Small intestine (tissue), 7 donors: ENCODE measurements around the gene NAV2. TPM values are rescaled to one million over a fixed set of nuclear protein-coding genes. Genes with fewer than 3 reads are reported as not detected.

Experiments
- DNase-seq, 2 donors: peaks; one replicate each; pipeline versions ENCODE4 v3.0.0 to v3.0.0-alpha.2; 2013
- FAIRE-seq: peaks from 2 replicates; lab custom pipeline; 2012; peaks lifted over from hg19 to GRCh38; lab: Jason Lieb, UNC
- H3K27ac ChIP-seq, 3 donors: one replicate each; pipeline ENCODE4 v1.5.1; 2013; ENCODE audit warnings: low read length in 2 of 3, mild to moderate bottlenecking in 2 of 3, control low read depth in 1 of 3, inconsistent platforms in 1 of 3, low read depth in 1 of 3, moderate library complexity in 1 of 3
- H3K27me3 ChIP-seq, 3 donors: one replicate each; pipeline ENCODE4 v1.6.1; 2013; ENCODE audit warnings: low read length in 3 of 3, inconsistent platforms in 1 of 3; ENCODE audit not compliant: control insufficient read depth in 3 of 3, insufficient read depth in 3 of 3
- H3K36me3 ChIP-seq, 3 donors: one replicate each; pipeline ENCODE4 v1.6.1; 2013; ENCODE audit warnings: low read length in 3 of 3, inconsistent platforms in 1 of 3, low read depth in 1 of 3, mild to moderate bottlenecking in 1 of 3, moderate library complexity in 1 of 3; ENCODE audit not compliant: control insufficient read depth in 3 of 3, insufficient read depth in 2 of 3
- H3K4me1 ChIP-seq, 3 donors: one replicate each; pipeline ENCODE4 v1.6.1; 2013; ENCODE audit warnings: low read length in 2 of 3, inconsistent platforms in 1 of 3, low read depth in 1 of 3, mild to moderate bottlenecking in 1 of 3, moderate library complexity in 1 of 3; ENCODE audit not compliant: control insufficient read depth in 3 of 3, insufficient read depth in 2 of 3
- H3K4me3 ChIP-seq, 3 donors: one replicate each; pipeline ENCODE4 v1.5.1; 2013; ENCODE audit warnings: low read length in 3 of 3, control low read depth in 1 of 3, inconsistent platforms in 1 of 3, low read depth in 1 of 3, mild to moderate bottlenecking in 1 of 3, moderate library complexity in 1 of 3
- H3K9me3 ChIP-seq, 2 donors: one replicate each; pipeline ENCODE4 v1.6.1; 2013; ENCODE audit warnings: low read depth in 1 of 2, low read length in 1 of 2; ENCODE audit not compliant: control insufficient read depth in 2 of 2, insufficient read depth in 1 of 2
- WGBS, 3 donors: extraction: QIAGEN DNeasy Blood & Tissue Kit; methylation state at CpG; one replicate each; pipeline ENCODE4 v1.1.7; 2013; 5-methylcytosine and 5-hydroxymethylcytosine counted together
- polyA plus RNA-seq, 4 donors: library from polyadenylated mRNA; stranded (reverse) in 3 of 4; unstranded in 1 of 4; fragments of 200-250 nt in 3 of 4; fragments of 120-200 nt in 1 of 4; gene quantifications; one replicate each; pipeline versions ENCODE4 v1.2.1 to v1.2.3, GENCODE V29; 2013
- donor health status: healthy with polysubstance abuse.
- donor health status: control.
- donor health status: control.
- donor health status: Bipolar disorder and iron deficiency.
- donor health status: healthy.

NAV2 gene
- polyA plus RNA-seq, 4 donors = 1.6 to 6.5 (median 3.6) TPM

DNA sequence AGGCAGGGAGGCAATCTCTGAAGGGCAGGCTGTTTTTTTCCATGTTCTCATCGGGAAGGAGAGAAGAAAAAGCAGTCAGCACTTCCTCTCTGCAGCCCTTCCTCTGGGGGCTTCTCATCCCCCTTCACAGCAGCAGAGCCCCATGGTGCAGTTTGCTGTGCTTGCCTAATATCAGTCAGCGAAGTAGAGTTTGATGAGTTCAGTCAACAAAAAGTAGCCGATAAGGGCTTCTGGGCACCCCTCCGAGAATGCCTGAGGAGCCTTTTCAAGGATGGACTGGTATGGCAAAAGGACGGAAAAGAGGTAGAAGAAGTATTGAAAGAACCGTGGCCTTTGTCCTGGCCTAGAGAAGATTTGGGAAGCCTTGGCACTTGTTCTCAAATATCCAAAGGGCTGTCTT lies 55.6 kb downstream of the NAV2 start:
- H3K4me3 ChIP-seq = no peak overlapping the region
- H3K36me3 ChIP-seq = no peaks in the 10 kb centered on the region
- H3K27ac ChIP-seq = no peak overlapping the region
- H3K27me3 ChIP-seq = no peaks in the 10 kb centered on the region
- WGBS, 3 donors = 79 to 86% (median 84%) methylated on average over 6 of the region's 6 CpGs
- no peak for FAIRE-seq
- no peaks in the 10 kb centered on the region for H3K9me3 ChIP-seq
- peaks cover 0 to 2% (median 0%) of the 10 kb centered on the region in 3 donors for H3K4me1 ChIP-seq
- DNase-seq = no peak

- no peaks in the 10 kb centered on the region for H3K36me3 ChIP-seq
- no peaks in the 10 kb centered on the region for H3K27me3 ChIP-seq
- DNase-seq = no peak
- H3K27ac ChIP-seq = no peak overlapping the region
- H3K9me3 ChIP-seq = no peaks in the 10 kb centered on the region
- H3K4me3 ChIP-seq = no peak overlapping the region
- peaks cover 0 to 2% (median 0%) of the 10 kb centered on the region in 3 donors for H3K4me1 ChIP-seq
- FAIRE-seq = no peak
Measured at GRCh38 chr11:19768815-19769214, 56.2 kb downstream of the NAV2 start.

DNA sequence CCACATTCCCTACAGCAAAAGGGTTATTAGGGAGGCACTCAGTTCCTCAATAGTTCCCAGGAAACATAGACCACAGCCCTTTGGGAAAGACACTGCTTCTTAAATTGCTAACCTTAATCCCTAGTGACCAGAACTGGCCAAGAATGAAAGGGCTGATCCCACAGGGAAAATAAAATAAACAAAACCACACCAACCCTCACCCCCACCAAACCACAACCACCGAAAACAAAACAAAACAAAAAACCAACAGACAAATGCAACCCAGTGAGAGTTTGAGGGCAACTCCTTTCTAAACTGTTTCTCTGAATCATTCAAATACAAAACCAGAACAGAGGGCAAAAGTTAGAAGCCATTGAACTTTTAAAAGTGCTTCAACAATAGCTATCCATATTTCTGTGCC lies 57.2 kb downstream of the NAV2 start:
- H3K27me3 ChIP-seq = peaks cover 0 to 3% (median 0%) of the 10 kb centered on the region in 3 donors
- no peak for DNase-seq
- H3K27ac ChIP-seq = no peak overlapping the region
- H3K4me3 ChIP-seq = no peak overlapping the region
- H3K4me1 ChIP-seq = peaks cover 0 to 2% (median 0%) of the 10 kb centered on the region in 3 donors
- H3K9me3 ChIP-seq = no peaks in the 10 kb centered on the region
- 53 to 91% (median 73%) methylated on average over 1 of the region's 1 CpG for WGBS, 3 donors
- no peaks in the 10 kb centered on the region for H3K36me3 ChIP-seq
- FAIRE-seq = no peak

DNA sequence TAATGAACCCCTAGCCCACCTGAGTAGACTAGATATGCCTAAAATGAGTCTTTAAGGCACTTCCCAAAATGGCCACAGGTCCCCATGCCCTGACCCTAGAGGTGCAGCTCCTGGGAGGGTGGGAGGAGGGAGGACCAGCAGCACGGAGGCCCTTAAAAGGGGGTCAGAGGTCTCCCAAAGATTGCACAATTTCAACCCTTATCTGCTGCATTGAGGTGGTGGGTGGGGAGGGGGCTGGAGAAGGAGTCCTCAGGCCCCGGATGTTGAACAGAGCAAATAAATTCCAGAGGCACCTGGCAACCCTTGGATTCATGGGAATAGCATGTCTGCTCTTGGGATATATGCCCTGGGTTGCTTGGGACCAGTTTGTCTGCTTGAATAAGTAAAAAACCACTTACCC lies 57.6 kb downstream of the NAV2 start:
- 3 to 30% (median 29%) methylated on average over 2 of the region's 2 CpGs for WGBS, 3 donors
- FAIRE-seq (no peak), DNase-seq (no peak)

GRCh38 chr11:19771463-19771862 lies 58.8 kb downstream of the NAV2 start:
- DNase-seq = no peak
- Histone ChIP-seq H3K27ac (no peak overlapping the region), H3K9me3 (no peaks in the 10 kb centered on the region), H3K36me3 (no peaks in the 10 kb centered on the region), H3K4me1 (peaks cover 0 to 3% (median 0%) of the 10 kb centered on the region in 3 donors), H3K4me3 (no peak overlapping the region), H3K27me3 (peaks cover 0 to 3% (median 0%) of the 10 kb centered on the region in 3 donors)
- 80 to 91% (median 91%) methylated on average over 4 of the region's 4 CpGs for WGBS, 3 donors
- no peak for FAIRE-seq

More for the DNA sequence above, 57.6 kb downstream of the NAV2 start:
- Histone ChIP-seq H3K27ac (no peak overlapping the region), H3K36me3 (no peaks in the 10 kb centered on the region), H3K4me3 (no peak overlapping the region), H3K9me3 (no peaks in the 10 kb centered on the region), H3K27me3 (peaks cover 0 to 3% (median 0%) of the 10 kb centered on the region in 3 donors), H3K4me1 (peaks cover 0 to 2% (median 0%) of the 10 kb centered on the region in 3 donors)

DNA sequence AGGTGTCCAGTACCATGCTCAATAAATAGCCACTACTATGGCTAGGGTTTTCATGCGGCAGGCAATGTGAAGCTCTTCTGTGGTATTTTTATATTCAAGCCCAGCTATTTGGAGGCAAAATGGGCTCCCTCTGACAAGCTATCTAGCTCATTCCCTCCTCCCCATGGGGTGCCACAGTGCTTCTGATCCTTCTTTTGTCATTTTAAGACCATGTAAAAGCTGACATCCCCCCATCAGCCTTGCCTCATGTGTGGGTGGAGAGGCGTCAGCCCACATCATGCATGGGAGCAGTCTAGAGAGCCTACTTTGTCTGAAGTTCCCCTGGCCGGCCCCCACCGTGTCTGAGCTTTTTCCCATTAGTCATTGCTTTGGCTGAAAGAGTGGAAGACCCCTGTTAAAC lies 59.8 kb downstream of the NAV2 start:
- H3K27ac ChIP-seq = no peak overlapping the region
- peaks cover 0 to 3% (median 0%) of the 10 kb centered on the region in 3 donors for H3K27me3 ChIP-seq
- peaks cover 0 to 6% (median 0%) of the 10 kb centered on the region in 3 donors for H3K4me1 ChIP-seq
- H3K36me3 ChIP-seq = no peaks in the 10 kb centered on the region
- FAIRE-seq = no peak
- H3K9me3 ChIP-seq = no peaks in the 10 kb centered on the region
- H3K4me3 ChIP-seq = no peak overlapping the region
- 70 to 90% (median 72%) methylated on average over 4 of the region's 4 CpGs for WGBS, 3 donors
- DNase-seq = no peak

GRCh38 chr11:19774329-19774728 lies 61.7 kb downstream of the NAV2 start:
- no peak overlapping the region for H3K27ac ChIP-seq
- DNase-seq (no peak), FAIRE-seq (no peak)
- no peak overlapping the region for H3K4me3 ChIP-seq
- H3K36me3 ChIP-seq = no peaks in the 10 kb centered on the region
- peaks cover 0 to 6% (median 0%) of the 10 kb centered on the region in 3 donors for H3K4me1 ChIP-seq
- WGBS, 3 donors = 95 to 96% (median 95%) methylated on average over 3 of the region's 3 CpGs
- H3K9me3 ChIP-seq = no peaks in the 10 kb centered on the region
- peaks cover 0 to 5% (median 0%) of the 10 kb centered on the region in 3 donors for H3K27me3 ChIP-seq

DNA sequence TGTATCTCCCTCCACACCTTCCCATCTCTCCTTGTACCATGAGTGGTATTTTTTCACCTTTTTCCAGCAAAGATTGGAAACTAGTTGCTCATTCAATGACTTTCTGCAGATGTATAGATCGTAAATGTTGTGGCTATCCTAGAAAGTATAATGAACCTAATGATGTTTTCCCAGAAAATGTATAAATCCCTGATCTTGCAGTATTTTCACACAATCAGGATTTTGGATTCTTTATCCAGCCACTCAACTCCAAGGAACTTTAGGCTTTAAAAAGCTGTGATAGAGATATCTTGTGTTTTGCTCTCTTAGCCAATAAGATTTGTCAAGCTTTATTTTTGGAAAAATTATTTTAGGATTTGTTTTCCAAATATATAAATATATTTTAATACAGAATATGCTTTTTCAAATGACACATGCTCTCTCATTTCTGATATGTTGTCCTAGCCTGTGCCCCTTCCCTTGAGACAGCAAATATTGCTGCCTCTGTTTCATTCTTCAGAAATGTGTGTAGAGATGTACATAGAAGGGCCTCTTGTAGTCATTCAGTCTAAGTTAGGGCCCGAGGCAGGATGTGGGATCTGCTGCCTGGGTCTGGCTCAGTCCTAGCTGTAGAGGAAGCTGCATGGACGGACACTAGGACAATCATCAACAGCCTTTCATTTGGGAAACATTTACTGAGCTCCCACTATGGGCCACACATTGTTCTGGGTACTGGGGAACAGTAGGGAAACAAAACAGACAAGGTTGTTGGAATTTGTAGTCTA lies 62.4 kb downstream of the NAV2 start:
- 76 to 88% (median 82%) methylated on average over 3 of the region's 3 CpGs for WGBS, 3 donors
- FAIRE-seq = no peak
- DNase-seq = no peak
- Histone ChIP-seq H3K4me1 (peaks cover 0 to 6% (median 0%) of the 10 kb centered on the region in 3 donors), H3K27me3 (peaks cover 0 to 5% (median 0%) of the 10 kb centered on the region in 3 donors), H3K36me3 (no peaks in the 10 kb centered on the region), H3K4me3 (no peak overlapping the region), H3K27ac (no peak overlapping the region), H3K9me3 (no peaks in the 10 kb centered on the region)
